Choroid plexus epithelial cell (primary cell): ENCODE data around the gene DESI1.

Experiments
- DNase-seq: peaks from one replicate; pipeline ENCODE4 v3.0.0-alpha.2; 2010; ENCODE audit warnings: low read depth
- H3K4me3 ChIP-seq: 2 replicates; pipeline ENCODE4 v1.5.1; 2011; ENCODE audit warnings: low read depth, mild to moderate bottlenecking, control low read depth, low read length, moderate library complexity
- TF ChIP-seq, protein P1 (sequence below): conservative IDR thresholded peaks from 2 replicates; pipeline ENCODE4 v1.5.1; 2011; ENCODE audit warnings: low read depth, mild to moderate bottlenecking, control low read depth, inconsistent platforms, low read length, moderate library complexity

Gene DESI1

DNA sequence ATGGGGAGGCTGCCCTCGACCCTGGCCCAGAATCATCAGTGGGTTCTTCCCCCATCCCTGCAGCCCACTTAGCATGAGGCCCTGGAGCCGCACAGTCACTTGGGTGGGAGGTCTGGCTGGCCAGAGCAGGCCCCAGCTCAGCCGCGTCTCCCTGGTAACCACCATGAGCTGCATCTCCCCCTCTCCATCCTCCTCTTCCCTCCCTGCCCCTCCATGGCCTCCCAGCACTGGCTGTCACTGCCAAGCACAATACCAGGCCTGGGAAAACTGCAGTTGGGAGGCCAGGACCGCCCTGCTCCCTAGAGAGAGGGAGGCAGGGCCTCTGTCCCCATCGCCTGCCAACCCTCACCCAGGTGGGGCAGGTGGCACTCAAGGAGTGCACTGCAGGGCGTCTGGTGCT lies 52.0 kb downstream of the DESI1 start:
- TF ChIP-seq, protein P1, sequence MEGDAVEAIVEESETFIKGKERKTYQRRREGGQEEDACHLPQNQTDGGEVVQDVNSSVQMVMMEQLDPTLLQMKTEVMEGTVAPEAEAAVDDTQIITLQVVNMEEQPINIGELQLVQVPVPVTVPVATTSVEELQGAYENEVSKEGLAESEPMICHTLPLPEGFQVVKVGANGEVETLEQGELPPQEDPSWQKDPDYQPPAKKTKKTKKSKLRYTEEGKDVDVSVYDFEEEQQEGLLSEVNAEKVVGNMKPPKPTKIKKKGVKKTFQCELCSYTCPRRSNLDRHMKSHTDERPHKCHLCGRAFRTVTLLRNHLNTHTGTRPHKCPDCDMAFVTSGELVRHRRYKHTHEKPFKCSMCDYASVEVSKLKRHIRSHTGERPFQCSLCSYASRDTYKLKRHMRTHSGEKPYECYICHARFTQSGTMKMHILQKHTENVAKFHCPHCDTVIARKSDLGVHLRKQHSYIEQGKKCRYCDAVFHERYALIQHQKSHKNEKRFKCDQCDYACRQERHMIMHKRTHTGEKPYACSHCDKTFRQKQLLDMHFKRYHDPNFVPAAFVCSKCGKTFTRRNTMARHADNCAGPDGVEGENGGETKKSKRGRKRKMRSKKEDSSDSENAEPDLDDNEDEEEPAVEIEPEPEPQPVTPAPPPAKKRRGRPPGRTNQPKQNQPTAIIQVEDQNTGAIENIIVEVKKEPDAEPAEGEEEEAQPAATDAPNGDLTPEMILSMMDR, result no peak
- no peak overlapping the region for H3K4me3 ChIP-seq
- DNase-seq, result no peak

DNA sequence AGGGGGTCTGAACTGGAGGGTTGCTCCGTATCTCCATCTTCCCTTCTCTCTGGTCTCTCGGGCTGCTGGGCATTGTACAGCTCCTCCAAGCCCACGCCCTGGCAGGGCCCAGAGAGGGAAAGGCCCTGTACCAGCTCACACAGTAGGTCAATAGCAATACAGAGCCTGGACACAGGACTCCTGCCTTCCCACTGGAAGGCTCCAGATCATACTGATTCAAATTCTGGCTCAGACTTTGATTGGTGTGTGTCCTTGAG lies 53.4 kb downstream of the DESI1 start:
- TF ChIP-seq, protein P1, result no peak
- DNase-seq, result no peak
- H3K4me3 ChIP-seq, result no peak overlapping the region

DNA sequence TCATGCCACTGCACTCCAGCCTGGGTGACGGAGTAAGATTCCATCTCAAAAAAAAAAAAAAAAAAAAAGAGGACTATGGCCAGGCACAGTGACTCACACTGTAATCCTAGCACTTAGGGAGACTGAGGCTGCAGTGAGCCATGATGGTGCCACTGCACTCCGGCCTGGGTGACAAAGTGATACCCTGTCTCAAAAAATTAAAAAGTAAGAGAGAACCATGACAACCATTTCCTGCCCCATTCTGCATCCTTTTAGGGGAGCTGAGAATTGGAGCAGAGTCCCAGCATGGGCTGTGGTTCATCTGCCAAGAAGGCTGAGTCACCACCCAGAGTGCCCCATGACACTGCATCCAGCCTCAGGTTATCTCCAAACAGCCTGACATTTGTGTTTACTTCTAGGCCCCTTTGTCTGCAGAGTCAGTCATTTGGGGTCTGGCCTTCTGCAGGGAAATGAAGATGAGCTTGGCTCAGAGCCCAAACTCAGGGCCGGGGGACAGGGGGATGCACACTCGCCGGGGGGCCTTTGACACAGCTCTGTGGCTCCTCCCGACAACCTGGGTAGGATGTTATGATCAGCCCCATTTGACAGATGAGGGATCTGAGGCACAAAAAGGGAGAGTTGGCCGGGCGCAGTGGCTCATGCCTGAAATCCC lies 55.3 kb downstream of the DESI1 start:
- no peak overlapping the region for H3K4me3 ChIP-seq
- TF ChIP-seq, protein P1, result no peak
- DNase-seq, result peak; percentile 84

DNA sequence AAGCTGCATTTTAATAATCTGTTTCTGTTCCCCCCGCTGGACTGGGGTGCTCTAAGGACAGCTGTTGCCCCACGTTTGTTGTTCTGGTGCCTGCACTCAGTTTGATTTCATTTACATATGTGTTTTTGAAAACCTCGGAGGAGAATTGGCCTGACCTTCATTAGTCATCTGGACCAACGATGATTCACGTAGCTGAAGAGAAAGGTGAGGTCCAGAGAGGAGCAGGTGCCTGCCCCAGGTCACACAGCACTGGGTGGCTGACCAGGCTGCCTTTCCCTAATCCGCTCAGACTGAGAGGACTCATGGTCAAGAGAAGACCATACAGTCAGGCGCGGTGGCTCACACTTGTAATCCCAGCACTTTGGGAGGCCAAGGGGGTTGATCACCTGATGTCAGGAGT lies 56.3 kb downstream of the DESI1 start:
- peak; percentile 57 for DNase-seq
- TF ChIP-seq, protein P1, result no peak
- H3K4me3 ChIP-seq, result no peak overlapping the region

DNA sequence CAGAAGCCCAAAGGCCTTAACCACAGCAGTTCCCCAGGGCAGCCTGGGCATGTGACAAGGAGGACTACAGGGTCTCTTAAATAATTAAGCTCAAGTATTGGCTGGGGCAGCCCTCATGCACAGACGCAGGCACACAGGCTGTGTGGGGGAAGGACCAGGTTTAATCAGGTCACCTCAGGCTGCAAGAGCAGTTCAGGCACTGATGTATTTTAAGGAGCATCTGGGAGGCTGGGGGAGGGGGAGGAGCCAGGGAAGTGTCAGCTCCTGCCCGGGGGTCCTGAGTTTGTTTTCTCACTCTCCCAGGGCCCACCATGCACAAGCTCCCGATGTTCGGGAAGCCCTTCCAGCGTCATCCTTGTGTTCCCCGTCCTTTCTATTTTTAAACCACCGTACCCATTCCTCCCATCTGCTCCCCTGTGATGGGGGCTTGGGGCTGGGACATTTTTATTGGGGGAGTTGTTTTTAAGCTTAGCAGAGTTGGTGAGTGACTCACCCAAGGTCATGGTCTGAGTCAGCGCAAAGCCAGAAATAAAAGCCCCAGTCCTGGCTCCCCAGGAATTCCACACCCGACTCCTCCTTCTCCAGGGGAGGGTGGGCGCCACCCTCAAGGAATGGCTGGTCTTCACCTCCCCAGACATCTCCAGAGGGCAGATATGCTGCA lies 57.7 kb downstream of the DESI1 start:
- DNase-seq, result peak; percentile 83

DNA sequence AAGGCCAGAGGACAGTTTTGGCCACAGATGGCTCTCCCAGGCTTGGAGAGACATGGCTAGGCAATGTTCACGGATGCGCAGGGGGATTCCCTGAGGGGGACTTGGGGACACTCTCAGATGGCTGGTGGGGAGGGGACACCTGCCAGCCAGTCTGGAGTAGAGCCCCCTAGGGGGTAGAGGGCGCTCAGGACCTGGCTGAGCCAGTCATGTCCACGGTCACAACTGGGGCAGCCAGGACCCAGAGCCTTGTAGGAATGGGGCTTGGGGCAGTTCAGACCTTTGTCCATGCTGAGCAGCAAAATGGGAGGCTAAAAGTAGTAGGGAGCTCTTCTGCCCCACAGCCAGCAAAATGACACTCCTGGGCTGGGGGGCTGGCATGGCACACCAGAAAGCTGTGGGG lies 58.4 kb downstream of the DESI1 start:
- no peak for DNase-seq
- TF ChIP-seq, protein P1, result peak; percentile 2
- no peak overlapping the region for H3K4me3 ChIP-seq

More for the DNA sequence above, 57.7 kb downstream of the DESI1 start:
- H3K4me3 ChIP-seq, result peak overlapping the region; percentile 8
- TF ChIP-seq, protein P1, result no peak

DNA sequence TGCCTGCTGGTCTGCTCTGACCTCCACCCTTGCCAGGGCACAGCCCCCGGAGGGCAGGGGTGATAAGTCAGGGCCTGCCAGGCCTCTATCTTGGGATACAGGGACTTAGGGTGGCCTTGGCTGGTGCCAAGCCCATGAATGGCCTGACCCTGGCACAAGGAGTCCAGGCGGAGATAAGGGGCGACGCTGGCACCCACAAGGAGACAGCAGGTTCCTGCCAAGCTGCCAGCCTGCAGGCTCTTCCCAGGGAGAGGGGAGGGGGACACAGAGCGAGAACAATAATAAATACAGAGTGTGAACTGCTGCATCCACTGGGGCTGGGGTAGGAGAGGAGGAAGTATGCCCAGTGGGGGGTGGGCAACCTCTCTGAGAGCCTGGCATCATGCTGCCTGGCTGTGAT lies 59.1 kb downstream of the DESI1 start:
- TF ChIP-seq, protein P1, result no peak
- peak overlapping the region; percentile 59 for H3K4me3 ChIP-seq
- DNase-seq, result no peak
